Keratinocyte (primary cell): ENCODE results near the gene CUL2.

Experiments
- EZH2 ChIP-seq: IDR thresholded peaks from one replicate; pipeline ENCODE4 v1.6.1; 2012; ENCODE audit warnings: inconsistent platforms, mild to moderate bottlenecking, low read length, moderate library complexity
- TF ChIP-seq, protein P1 (sequence below), 3 experiments: IDR thresholded peaks in 1 of 3; conservative IDR thresholded peaks in 1 of 3; optimal IDR thresholded peaks in 1 of 3; 2 replicates in 2 of 3; 3 replicates in 1 of 3; pipeline versions ENCODE3 to v1.5.1; 2011; ENCODE audit warnings: low read length in 3 of 3, mild to moderate bottlenecking in 3 of 3, moderate library complexity in 2 of 3, control low read depth in 1 of 3, inconsistent platforms in 1 of 3; ENCODE audit not compliant: insufficient read depth in 2 of 3; ENCODE audit errors: extremely low read depth in 1 of 3

DNA sequence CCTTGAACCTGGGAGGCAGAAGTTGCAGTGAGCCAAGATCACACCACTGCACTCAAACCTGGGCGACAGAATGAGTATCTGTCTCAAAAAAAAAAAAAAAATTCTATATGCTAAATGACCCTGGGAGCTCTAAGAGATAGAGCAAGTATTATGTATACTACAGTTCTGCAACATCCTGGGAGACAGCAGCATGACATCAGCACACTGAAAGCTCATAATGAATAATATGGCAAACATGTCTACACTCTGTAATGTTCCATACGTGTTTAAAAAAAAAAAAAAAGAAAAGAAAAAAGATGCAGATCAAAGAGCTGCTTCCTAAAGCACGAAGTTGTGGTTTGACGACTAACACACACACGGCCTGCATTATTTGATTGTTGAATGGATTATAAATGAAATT lies 72.5 kb downstream of the CUL2 start:
- TF ChIP-seq, protein P1, sequence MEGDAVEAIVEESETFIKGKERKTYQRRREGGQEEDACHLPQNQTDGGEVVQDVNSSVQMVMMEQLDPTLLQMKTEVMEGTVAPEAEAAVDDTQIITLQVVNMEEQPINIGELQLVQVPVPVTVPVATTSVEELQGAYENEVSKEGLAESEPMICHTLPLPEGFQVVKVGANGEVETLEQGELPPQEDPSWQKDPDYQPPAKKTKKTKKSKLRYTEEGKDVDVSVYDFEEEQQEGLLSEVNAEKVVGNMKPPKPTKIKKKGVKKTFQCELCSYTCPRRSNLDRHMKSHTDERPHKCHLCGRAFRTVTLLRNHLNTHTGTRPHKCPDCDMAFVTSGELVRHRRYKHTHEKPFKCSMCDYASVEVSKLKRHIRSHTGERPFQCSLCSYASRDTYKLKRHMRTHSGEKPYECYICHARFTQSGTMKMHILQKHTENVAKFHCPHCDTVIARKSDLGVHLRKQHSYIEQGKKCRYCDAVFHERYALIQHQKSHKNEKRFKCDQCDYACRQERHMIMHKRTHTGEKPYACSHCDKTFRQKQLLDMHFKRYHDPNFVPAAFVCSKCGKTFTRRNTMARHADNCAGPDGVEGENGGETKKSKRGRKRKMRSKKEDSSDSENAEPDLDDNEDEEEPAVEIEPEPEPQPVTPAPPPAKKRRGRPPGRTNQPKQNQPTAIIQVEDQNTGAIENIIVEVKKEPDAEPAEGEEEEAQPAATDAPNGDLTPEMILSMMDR (optimal IDR thresholded peaks at IDR 0.05 in 1 of 3, IDR thresholded peaks at IDR 0.05 in 1 of 3, conservative IDR thresholded peaks at IDR 0.05 in 1 of 3; ENCODE audit: extremely low read depth in 1 of 3, insufficient read depth in 2 of 3, low read length in 3 of 3) = no peak
- TF ChIP-seq EZH2 = no peak
